Body of pancreas (tissue), 4 donors: ENCODE data around the gene DGKD.

Experiments used
- POLR2A ChIP-seq, 3 donors: fragments of 450-650 bp; IDR thresholded peaks; one replicate each; pipeline ENCODE4 v1.6.1; 2016; ENCODE audit warnings: antibody characterized with exemption in 3 of 3, mild to moderate bottlenecking in 2 of 3
- TF ChIP-seq, protein P1 (sequence below), 7 experiments: fragments of 450-650 bp in 4 of 7; fragments of 200-600 bp in 3 of 7; sonication (generic) in 3 of 7; IDR thresholded peaks; one replicate each; pipeline ENCODE4 v1.5.1; 2016 to 2019; ENCODE audit warnings: antibody characterized with exemption in 7 of 7

GRCh38 chr2:233380132-233380895 lies 26.0 kb downstream of the DGKD start:
- TF ChIP-seq, protein P1, sequence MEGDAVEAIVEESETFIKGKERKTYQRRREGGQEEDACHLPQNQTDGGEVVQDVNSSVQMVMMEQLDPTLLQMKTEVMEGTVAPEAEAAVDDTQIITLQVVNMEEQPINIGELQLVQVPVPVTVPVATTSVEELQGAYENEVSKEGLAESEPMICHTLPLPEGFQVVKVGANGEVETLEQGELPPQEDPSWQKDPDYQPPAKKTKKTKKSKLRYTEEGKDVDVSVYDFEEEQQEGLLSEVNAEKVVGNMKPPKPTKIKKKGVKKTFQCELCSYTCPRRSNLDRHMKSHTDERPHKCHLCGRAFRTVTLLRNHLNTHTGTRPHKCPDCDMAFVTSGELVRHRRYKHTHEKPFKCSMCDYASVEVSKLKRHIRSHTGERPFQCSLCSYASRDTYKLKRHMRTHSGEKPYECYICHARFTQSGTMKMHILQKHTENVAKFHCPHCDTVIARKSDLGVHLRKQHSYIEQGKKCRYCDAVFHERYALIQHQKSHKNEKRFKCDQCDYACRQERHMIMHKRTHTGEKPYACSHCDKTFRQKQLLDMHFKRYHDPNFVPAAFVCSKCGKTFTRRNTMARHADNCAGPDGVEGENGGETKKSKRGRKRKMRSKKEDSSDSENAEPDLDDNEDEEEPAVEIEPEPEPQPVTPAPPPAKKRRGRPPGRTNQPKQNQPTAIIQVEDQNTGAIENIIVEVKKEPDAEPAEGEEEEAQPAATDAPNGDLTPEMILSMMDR (IDR thresholded peaks at IDR 0.05): no peak
- TF ChIP-seq POLR2A (IDR thresholded peaks at IDR 0.05): no peak
